DMS153 treated with DMSO at 0.1 percent for 48 hours (cell line): Measurements from ENCODE around the gene CPSF4L.
A peak's percentile ranks its signal among the peaks of the same experiment; 100 is the strongest.
"Not testable (repeated sequence)": the region's sequence is repeated elsewhere in the genome, so short reads cannot be mapped to it uniquely, and the experiment has no call there.

Experiments
- DNase-seq: peaks from one replicate; lab custom pipeline; 2025; ENCODE audit not compliant: unreplicated experiment; lab: John Stamatoyannopoulos, UW

CPSF4L gene, protein sequence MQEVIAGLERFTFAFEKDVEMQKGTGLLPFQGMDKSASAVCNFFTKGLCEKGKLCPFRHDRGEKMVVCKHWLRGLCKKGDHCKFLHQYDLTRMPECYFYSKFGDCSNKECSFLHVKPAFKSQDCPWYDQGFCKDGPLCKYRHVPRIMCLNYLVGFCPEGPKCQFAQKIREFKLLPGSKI

DNA sequence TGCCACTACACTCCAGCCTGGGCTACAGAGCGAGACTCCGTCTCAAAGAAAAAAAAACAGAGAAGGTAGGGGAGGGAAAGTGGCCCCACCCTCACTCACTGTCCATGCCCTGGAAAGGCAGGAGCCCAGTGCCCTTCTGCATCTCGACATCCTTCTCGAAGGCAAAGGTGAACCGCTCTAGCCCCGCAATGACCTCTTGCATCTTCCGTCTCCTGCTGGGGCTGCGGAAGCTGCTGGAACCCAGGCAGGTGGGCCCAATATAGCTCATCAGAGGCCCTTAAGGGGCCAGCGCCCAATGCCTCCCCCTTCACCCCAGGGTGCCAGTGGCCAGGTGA is at the start of gene CPSF4L:
Gene CPSF4L (minus strand): TSS at position 264 of the 335 bp plus-strand sequence. CDS start 62 bp downstream, at position 202.
- no peak for DNase-seq

DNA sequence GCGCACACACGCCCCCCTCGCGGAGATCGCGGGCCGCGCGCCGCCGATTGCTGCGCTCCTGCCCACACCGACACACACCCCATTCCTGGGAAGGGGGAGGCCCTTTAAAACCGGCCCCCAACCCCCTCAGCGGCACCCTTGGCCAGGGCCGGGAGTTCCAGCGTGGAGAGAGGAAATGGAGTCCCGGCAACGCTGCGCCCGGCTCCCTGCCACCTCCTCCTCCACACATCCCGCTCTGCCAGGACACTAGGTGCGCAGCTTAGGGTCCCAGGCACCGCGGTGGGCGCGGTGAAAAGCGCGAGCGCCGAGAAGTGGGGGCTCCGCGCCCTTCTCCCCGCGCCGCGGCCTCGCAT is 49.7 kb upstream of the CPSF4L start:
- no peak for DNase-seq

DNA sequence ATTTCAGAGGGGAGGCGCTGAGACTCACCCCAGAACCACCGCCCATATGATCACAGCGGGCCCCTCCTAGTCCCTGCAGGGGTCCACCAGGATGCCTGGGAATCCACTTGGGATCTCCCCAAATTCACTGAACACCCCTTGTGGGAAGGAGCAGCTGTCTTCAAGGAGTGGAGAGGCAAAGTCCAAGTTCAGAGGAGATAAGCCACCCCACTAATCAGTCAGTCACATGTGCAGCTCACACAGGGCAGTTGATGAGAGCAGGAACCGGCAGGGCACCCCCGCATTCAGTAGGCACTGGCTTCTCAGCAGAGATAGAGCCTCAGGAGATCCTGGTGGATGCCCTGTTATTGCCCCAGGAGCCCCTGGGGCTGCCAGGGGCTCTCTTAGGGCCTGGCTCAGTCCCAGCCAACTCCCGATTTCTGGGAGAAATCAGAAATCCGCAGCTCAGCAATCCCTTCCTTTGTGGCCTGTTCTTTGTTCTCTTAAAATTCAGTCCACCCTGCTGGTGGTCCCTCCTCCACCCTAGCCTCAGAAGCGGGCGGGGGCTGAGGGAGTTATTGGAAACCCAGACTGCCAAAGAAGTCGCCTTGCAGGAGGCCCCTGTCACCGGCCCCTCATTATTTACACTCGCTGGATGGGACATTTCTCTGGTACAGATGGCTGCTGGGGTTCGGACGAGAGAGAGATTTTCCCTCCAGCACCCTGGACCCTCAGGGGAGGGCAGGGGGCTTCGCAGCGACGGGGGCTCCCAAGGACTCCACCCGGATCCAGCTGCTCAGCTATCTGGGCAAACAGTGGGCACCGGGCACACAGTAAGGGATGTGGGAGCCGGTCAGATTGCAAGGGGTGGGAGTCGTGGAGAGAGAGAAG is 48.3 kb upstream of the CPSF4L start:
- DNase-seq: no peak

DNA sequence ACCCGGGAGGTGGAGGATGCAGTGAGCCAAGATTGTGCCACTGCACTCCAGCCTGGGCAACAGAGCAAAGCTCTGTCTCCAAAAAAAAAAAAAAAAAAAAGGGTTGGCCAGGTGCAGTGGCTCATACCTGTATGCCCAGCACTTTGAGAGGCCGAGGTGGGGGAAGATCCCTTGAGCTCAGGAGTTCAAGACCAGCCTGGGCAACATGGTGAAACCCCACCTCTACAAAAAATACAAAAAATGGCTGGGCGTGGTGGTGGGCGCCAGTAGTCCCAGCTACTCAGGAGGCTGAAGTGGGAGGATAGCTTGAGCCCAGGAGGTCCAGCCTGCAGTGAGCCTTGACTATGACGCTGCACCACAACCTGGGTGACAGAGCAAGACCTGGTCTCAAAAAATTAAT is 47.3 kb upstream of the CPSF4L start:
- not testable (repeated sequence) for DNase-seq

DNA sequence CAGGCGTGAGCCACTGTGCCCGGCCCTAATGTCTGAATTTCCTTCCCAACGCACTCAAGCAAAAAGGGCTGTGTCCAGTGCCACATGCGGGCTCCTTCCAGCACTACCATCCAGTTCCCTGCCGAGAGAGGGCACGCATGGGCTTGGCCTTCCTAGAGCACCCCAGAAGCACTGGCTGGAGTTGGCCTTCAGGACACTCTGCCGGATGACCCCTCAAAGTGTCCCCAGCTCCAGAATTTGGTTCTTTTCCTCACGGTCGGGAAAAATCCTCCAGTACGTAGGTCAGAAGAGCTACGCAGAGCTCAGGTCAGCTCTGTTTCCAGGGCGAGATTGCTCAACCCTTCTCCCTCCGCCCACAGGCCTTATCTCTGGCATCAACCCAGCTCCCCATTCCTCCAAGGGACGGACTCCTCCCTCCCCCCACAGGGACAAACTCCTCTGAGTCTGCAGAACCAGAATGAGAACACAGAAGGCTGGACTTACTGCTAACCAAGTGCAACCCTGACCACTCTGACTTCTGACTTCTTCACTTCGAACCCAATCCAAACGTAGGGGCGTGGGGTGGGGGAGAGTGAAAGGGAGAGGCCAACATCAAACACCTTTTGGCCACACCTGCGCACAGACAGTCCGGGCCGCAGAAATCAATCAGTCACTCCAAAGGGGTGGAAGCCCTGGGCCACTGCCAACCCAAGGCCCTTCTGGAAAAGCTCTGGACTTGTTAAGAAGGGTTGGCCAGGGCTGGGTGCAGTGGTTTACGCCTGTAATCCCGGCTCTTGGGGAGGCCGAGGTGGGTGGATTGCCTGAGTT is 46.5 kb upstream of the CPSF4L start:
- no peak for DNase-seq

DNA sequence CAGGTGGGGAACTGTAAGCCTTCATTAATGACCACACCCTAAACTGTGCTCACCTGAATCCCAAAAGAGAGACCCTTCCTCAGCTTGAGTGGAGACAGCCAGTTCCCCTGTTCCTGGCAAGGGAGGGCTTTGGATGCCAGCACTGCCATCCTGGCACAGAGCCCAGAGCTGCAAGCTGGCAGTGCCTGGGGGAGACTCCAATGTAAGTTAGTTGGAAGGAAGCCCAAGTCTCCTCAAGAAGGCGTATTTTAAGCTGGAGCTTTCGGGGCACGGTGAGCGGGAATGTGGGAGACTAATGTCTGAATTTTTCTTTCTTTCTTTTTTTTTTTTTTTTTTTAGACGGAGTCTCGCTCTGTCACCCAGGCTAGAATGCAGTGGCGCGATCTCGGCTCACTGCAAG is 45.5 kb upstream of the CPSF4L start:
- no peak for DNase-seq

DNA sequence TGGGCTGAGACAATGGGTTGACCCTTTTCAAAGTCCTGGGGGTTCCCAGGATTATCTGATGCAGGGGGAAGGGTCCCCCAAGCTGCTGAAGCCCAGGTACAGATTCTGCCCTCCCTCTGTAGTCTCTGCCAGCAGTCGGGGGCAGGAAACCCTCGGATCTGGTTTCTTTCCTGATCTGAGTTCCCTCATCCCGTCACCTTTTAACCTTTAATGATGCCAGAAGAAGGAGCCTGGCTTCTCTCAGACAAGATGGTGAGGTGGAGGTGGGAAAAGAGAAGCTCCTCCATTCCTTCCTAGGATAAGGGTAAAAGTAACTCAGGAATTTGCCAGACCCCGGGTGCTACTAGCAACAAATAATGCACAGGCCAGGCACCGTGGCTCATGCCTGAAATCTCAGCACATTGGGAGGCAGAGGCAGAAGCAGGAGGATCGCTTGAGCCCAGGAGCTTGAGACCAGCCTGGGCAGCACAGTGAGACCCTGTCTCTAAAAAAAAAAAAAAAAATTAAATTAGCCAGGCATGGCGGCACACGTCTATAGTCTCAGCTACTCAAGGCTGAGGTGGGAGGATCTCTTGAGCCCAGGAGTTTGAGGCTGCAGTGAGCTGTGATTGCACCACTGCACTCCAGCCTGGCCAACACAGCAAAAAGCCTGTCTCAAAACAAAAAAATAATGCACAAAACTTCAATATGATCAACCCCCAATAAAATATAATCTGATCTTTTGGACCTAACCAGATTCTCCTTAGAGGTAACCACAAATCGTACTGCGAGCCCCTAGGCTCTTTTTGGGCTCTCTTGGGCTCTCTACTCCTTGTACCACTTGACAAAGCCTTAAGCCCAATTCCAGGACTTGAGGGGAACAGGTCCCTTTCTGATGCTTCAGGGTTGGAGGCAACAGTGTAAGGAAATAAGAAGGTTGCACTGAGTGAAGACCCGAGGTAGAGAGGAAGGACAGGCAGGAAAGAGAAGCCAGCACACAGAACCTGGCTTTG is 44.5 kb upstream of the CPSF4L start:
- no peak for DNase-seq

DNA sequence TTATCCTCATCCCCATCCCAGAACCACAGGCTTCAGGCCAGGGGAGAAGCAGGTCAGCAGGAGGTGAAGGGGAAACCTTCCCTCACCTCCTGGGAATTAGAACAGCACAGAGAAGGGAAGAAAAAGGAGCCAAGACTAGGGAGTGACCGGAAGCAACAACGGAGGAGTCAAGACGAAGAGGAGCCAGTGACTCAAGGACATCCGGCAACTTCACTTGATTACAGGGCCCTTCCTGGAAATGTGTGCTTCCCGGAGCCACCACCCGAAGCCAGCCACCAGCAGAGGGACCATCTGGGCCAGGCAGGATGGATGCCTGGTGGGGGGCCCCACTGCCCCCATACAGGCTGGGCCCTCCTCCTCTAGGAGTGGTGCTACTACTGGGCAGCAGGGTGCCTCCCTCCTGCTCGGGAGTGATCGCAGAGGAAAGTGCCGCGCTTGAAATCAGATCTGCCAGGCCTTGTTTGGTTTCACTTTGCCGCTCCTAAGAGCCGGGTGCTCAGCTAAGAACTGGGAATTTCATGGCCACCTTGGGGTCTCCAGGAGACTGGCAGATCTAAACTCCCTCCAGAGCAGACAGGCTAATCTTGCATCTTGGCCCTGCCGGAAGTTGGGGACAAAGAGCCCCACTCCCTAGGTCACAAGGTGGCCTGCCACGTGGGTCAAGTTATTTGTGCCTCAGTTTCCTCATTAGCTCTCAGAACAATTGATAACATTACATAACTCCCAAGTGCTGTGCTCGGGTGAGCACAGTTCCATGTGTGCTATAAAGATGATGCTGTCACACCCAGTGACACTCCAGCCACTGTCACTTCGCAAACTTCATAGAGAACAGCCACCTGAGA is 43.5 kb upstream of the CPSF4L start:
- DNase-seq: peak; percentile 24

DNA sequence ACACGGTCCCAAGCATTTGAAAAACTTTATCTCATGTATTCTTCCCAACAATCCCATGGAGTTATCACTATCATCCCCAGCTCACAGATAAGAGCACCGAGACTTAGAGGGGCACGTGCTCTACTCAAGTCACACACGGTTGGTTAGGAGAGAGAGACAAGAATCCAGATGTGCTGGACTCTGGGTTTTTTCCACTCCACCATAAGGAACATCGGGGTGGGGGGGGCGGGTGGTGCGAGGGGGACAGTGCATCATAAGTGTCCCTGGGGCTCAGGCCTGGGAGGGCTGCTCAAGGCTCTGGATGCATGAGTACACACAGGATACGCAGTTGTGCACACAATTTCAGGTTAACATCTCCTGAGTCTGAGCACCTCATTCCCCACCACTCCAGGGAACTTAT is 42.8 kb upstream of the CPSF4L start:
- DNase-seq: no peak

DNA sequence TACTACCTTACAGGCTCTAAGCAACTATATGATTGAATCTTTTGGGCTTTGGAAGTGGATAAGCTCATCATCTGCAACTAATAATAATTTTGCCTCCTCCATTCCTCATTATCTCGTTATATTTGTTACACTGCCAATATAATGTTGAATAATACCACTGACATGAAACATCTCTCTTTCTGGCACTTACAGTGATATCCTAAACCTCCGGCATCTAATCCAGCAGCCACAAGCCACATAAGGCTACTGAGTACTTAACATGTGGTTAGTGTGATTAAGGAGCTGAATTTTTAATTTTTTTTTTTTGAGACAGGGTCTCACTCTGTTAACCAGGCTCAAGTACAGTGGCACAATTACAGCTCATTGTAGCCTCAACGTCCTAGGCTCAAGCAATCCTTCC is 40.5 kb upstream of the CPSF4L start:
- DNase-seq: no peak

DNA sequence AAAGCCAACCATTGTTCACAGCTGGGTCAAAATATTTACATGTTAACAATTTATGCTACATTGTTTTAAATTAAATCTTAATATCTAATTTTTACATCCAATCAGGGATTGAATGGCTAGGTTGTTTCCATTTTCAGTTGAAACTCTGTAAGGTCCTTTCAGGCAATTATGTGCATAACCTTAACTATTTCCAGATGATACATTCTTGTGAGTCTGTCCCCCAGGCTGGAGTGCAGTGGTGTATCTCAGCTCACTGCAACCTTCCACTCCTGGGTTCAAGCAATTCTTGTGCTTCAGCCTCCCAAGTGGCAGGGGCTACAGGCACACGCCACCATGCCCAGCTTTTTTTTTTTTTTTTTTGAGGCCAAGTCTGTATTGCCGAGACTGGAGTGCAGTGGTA is 39.7 kb upstream of the CPSF4L start:
- DNase-seq: no peak

DNA sequence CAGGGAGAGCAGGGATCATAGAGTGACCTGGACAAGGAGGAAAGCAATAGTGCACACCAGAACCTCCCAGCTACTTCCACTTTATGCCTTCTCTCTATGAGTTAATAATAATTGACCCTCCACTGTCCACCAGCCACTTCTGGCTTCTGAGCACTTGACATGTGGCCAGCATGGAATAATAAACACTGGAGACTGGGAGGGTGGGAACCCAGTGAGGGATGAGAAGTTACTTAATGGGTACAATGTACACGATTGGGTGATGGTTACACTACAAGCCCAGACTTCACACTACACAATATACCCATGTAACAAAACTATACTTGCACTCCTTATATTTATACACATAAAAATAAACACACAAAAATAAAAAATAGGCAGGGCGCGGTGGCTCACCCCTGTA is 38.7 kb upstream of the CPSF4L start:
- no peak for DNase-seq

DNA sequence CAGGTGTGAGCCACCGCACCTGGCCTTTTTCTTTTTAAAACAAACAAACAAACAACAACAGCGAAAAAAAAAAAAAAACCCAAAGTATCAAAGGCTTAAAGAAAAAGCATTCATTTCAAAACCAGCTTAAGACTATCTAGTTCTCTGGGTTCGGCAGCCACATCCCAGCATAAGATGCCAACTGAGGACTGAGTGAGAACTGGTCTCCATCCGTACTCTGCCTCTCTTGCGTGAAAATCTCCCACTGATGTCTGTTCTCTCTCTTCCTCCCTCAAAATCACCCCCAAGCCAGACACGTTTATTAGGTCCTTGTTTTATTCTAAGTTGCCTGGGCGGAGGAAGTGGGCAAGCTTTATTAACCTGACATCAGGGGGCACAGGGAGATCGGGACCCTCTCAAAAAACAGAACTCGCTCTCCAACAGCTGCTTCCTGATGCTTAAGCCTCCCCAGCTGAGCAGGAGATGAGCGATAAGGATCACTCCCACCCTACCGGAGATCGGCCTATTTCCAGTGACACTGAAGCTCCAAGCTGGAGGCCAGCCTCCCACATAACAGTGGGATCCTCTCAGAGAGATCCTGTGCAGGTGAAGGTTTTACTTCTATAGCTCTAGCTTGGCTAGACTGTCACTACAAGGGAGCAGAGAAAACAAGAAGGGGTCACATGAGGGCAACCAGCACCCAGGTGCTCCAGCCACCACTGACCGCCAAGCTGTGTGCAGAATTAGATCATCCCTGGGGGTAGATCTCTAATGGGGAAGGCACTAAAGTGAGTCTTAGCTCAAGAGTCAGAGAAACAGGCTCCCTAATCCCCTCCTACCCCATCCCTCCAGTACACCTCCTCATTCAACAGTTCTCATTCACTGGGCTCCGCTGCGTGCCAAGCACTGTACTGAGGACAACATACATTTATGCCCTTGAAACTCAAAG is 36.5 kb upstream of the CPSF4L start:
- DNase-seq: no peak

DNA sequence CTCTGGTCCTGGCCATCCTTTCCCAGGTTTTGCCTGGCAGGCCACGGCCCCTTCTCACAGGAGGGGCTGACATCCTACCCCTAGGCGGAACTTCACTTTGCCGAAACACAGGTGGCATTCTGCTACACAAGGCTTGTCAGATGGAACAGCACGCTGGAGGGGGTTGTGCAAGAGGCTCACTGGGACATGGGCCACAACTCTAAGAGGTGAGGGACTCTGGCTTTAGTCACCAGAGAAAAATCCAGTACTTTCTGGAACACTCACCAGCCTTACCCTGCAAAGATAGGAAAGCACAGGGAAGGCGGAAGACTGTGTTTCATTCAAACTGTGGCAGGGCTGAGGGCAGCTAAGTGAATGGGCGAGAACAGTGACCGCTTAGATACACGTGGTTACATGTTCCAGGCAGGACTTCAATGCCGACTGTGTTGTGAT is 31.8 kb upstream of the CPSF4L start:
- no peak for DNase-seq

DNA sequence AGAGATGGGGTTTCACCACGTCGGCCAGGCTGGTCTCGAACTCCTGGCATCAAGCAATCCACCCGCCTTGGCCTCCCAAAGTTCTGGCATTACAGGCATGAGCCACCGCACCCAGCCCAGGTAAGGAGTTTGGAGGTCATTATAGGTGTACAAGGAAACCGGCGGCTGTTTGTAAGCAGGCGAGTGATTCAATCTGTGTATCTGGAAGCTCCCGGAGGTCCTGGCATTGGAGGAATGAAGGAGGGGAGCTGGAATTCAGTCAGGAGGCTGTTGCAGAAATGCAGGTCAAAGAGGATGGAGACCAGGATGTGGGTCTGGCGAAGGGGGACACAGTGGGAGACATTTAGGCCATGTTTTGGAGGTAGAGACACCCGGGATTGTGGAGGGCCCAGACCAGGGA is 31.4 kb upstream of the CPSF4L start:
- DNase-seq: no peak

DNA sequence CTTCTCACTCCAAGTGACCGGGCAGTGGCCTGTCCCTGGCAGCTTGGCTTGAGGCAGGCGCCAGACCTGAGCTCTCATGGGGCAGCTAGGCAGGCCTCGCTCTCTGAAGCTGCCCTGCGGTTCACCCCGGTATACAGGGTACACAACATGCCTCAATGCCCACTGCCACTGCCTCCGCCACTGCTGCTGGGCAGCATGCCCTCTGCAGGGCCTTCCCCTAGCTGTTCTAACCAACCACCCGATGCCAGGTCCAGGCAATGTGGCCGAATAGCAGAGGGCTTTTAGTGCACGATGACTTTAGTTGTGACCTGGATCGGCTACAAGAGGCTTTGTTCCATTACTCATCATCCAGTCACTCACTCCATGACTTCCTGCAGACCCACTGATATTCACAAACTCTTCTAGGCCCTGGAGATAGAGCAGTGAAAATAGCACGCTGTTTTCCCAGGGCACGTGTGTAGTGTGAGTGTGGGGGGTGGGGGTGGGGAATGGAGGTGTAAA is 30.4 kb upstream of the CPSF4L start:
- DNase-seq: no peak

DNA sequence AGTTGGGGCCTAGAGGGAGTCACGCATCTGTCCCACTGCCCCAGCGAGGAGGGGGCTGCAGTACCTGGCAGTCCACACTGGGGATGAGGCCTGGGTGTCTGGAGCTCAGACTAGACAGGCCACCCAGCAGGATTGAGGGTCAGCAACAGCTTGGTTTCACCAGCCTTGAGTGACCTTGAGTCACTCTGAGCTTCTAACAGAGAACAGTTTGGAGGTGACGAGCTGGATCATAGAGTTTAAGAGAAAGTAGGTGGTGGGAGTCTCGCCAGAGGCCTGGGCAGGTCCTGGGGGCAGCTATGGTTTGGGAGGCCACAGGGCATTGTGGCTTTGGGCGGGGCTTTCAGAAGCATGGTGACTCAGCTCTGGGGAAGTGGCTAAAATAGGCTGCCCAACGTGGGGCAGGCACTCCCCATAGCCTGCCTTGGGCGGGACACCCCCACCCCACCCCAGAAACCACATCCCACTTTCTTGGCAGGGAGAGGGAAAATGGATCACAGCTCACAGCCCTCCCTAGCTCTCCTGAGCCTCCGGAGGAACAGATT is 29.7 kb upstream of the CPSF4L start:
- DNase-seq: no peak
